OCI-LY7 (cell line): Measurements from ENCODE around the gene DCAF5. TPM values are rescaled to one million over a fixed set of nuclear protein-coding genes. Genes with fewer than 3 reads are reported as not detected.

ENCODE experiments used
- Bru-seq: library from RNA; stranded (reverse); fragments of 400-500 nt; gene quantifications from one replicate; lab custom pipeline; 2021; lab: Mats Ljungman, UMichigan
- BruChase-seq, 2 experiments: library from RNA; stranded (reverse); fragments of 400-500 nt; gene quantifications; one replicate each; lab custom pipeline; 2021; lab: Mats Ljungman, UMichigan
- BruUV-seq: library from RNA; stranded (reverse); fragments of 400-500 nt; replicated peaks from 2 replicates; lab custom pipeline; 2021; lab: Mats Ljungman, UMichigan
- CTCF ChIA-PET: fragments of 300-600 bp; sonication (Branson Sonifier 250); formaldehyde crosslinking; loops from one replicate; lab custom pipeline; 2022; ENCODE audit warnings: antibody characterized with exemption; ENCODE audit not compliant: unreplicated experiment; lab: Charles Lee
- POLR2A ChIA-PET: fragments of 300-600 bp; sonication (Branson Sonifier 250); formaldehyde crosslinking; loops from one replicate; lab custom pipeline; 2022; ENCODE audit warnings: antibody characterized with exemption; lab: Charles Lee
- DNase-seq: peaks from one replicate; pipeline ENCODE4 v3.0.0-alpha.2; 2015; ENCODE audit warnings: low spot score
- H2AFZ ChIP-seq: fragments of 200-600 bp; sonication (generic), shearing (Covaris generic); 2 replicates; pipeline ENCODE4 v1.6.1; 2014; ENCODE audit warnings: mild to moderate bottlenecking, antibody characterized with exemption, low read length, moderate library complexity
- H3K27ac ChIP-seq: fragments of 200-600 bp; sonication (generic); 2 replicates; pipeline ENCODE4 v1.5.1; 2014; ENCODE audit warnings: mixed run types, low read depth, mild to moderate bottlenecking, moderate library complexity, low read length, inconsistent platforms; ENCODE audit not compliant: poor library complexity, severe bottlenecking
- H3K36me3 ChIP-seq: fragments of 200-600 bp; sonication (generic); 2 replicates; pipeline ENCODE4 v1.6.1; 2014; ENCODE audit warnings: mild to moderate bottlenecking, antibody characterized with exemption, low read length, moderate library complexity, mixed read lengths; ENCODE audit not compliant: insufficient read depth
- H3K4me1 ChIP-seq: fragments of 200-600 bp; sonication (generic); 2 replicates; pipeline ENCODE4 v1.5.1; 2014; ENCODE audit warnings: mild to moderate bottlenecking, low read length; ENCODE audit not compliant: insufficient read depth, poor library complexity, severe bottlenecking
- H3K4me2 ChIP-seq: fragments of 200-600 bp; sonication (generic); 2 replicates; pipeline ENCODE4 v1.6.1; 2014; ENCODE audit warnings: mild to moderate bottlenecking, low read length
- H3K4me3 ChIP-seq: fragments of 200-600 bp; sonication (generic); 2 replicates; pipeline ENCODE4 v1.5.1; 2014; ENCODE audit warnings: mild to moderate bottlenecking, low read depth, low read length; ENCODE audit not compliant: poor library complexity, severe bottlenecking
- H3K79me2 ChIP-seq: fragments of 200-600 bp; sonication (generic); 2 replicates; pipeline ENCODE4 v1.6.1; 2016; ENCODE audit warnings: low read depth, mild to moderate bottlenecking, low read length, moderate library complexity, mixed read lengths; ENCODE audit not compliant: insufficient read depth
- H3K9me2 ChIP-seq: fragments of 200-600 bp; sonication (generic); 2 replicates; pipeline ENCODE4 v1.6.1; 2016; ENCODE audit warnings: mild to moderate bottlenecking, low read length, mixed read lengths; ENCODE audit not compliant: insufficient read depth
- H3K9me3 ChIP-seq: fragments of 200-600 bp; sonication (generic); 2 replicates; pipeline ENCODE4 v1.6.1; 2014; ENCODE audit warnings: mild to moderate bottlenecking, mixed run types, low read length, mixed read lengths
- H4K20me1 ChIP-seq: fragments of 200-600 bp; sonication (generic); 2 replicates; pipeline ENCODE4 v1.6.1; 2014; ENCODE audit warnings: mild to moderate bottlenecking, antibody characterized with exemption, low read length, moderate library complexity, mixed read lengths; ENCODE audit not compliant: insufficient read depth
- CTCF ChIP-seq: fragments of 200-600 bp; sonication (generic); conservative IDR thresholded peaks from 2 replicates; pipeline ENCODE4 v1.5.1; 2014; ENCODE audit warnings: mild to moderate bottlenecking, antibody characterized with exemption, low read length, moderate library complexity, mixed read lengths
- EZH2phosphoT487 ChIP-seq: fragments of 200-600 bp; sonication (generic); IDR thresholded peaks from 2 replicates; pipeline ENCODE4 v1.6.1; 2018; ENCODE audit warnings: low read depth, borderline replicate concordance, mild to moderate bottlenecking, mixed run types, antibody characterized with exemption, low read length, moderate library complexity, mixed read lengths
- intact Hi-C: fragments of 100-400 bp; cut with micrococcal nuclease; formaldehyde crosslinking; loops from one replicate; pipeline ENCODE4 v1.10.0; 2022; ENCODE audit not compliant: unreplicated experiment
- long read RNA-seq: library from polyadenylated mRNA; stranded (forward); transcript quantifications from one replicate; pipeline ENCODE4 v2.0.0, GENCODE V29; 2022
- total RNA-seq, 2 experiments: library from RNA; depleted of rRNA in 1 of 2; stranded (reverse); fragments of >200 nt in 1 of 2; shearing (Covaris generic) in 1 of 2; gene quantifications; 2 replicates each; pipeline ENCODE4 v1.2.3, GENCODE V29; 2014 to 2022

DCAF5 gene
- total RNA-seq (2014; rRNA removed; shearing (Covaris generic)), result 17.8 and 23.1 TPM in 2 replicates
- 46.0 and 46.5 TPM in 2 replicates for total RNA-seq (2022)
- Bru-seq, nascent RNA, result percentile 86 among the genes with signal in this experiment
- percentile 75 among the genes with signal in this experiment for BruChase-seq, experiment 1, labeled RNA remaining after a 6-hour chase
- percentile 76 among the genes with signal in this experiment for BruChase-seq, experiment 2, labeled RNA remaining after a 2-hour chase
- long read RNA-seq, full-length matches to known transcripts, result 8 of 38 reads
- long read RNA-seq, partial matches to known transcripts, result 2 of 38 reads
- long read RNA-seq, other reads (novel, unspliced or antisense), result 28 of 38 reads

- Histone ChIP-seq H4K20me1 (0 out of 2 replicates have a peak, but pooled peaks cover 17% of the 10 kb centered on the region), H3K4me2 (peak within 1 kb of the TSS; percentile 92), H3K36me3 (peaks cover 29% of the 10 kb centered on the region), H3K4me1 (peaks cover 25% of the 10 kb centered on the region), H3K9me3 (no peaks in the 10 kb centered on the region), H3K79me2 (peaks cover 42% of the 10 kb centered on the region), H3K9me2 (no peaks in the 10 kb centered on the region), H3K4me3 (peak within 1 kb of the TSS; percentile 84), H3K27ac (peak within 1 kb of the TSS; percentile 80), H2AFZ (peak within 1 kb of the TSS; percentile 87)
- no peak for DNase-seq
- CTCF ChIA-PET, result interaction anchor here (0.7 kb wide), 1 partner anchor 400 kb away, joined by 14 read pairs; no protein-coding TSS in a partner anchor
- no peak for TF ChIP-seq EZH2phosphoT487
- no peak for TF ChIP-seq CTCF
- intact Hi-C loops, result loop anchor here (1.0 to 10.0 kb wide), 3 partner anchors 38 to 612 kb away; partner anchors contain the start of genes ERH, EXD2, SLC39A9 and SRSF5
- no TSS peak for BruUV-seq
- POLR2A ChIA-PET, result no interaction called here
These were observed at the start of gene DCAF5 for GRCh38 chr14:69152902-69153151. TSS of gene DCAF5 (minus strand) at chr14:69153119. CDS start at chr14:69152978, 141 bp downstream.

- no peaks in the 10 kb centered on the region for H3K9me3 ChIP-seq
- H4K20me1 ChIP-seq, result no peaks in the 10 kb centered on the region
- H3K4me2 ChIP-seq, result no peak overlapping the region
- H3K4me3 ChIP-seq, result no peak overlapping the region
- POLR2A ChIA-PET, result no interaction called here
- no peaks in the 10 kb centered on the region for H3K9me2 ChIP-seq
- CTCF ChIA-PET, result no interaction called here
- H2AFZ ChIP-seq, result no peak overlapping the region
- DNase-seq, result no peak
- H3K4me1 ChIP-seq, result no peaks in the 10 kb centered on the region
- intact Hi-C loops, result no loop called here
- no peak overlapping the region for H3K27ac ChIP-seq
- TF ChIP-seq EZH2phosphoT487 (no peak), CTCF (no peak)
- no peaks in the 10 kb centered on the region for H3K79me2 ChIP-seq
- H3K36me3 ChIP-seq, result no peaks in the 10 kb centered on the region
- no TSS peak for BruUV-seq
These were observed 46.9 kb upstream of the DCAF5 start for GRCh38 chr14:69199786-69200185.

GRCh38 chr14:69193721-69194120 lies 40.8 kb upstream of the DCAF5 start:
- no peak overlapping the region for H3K4me3 ChIP-seq
- H3K27ac ChIP-seq, result no peak overlapping the region
- ChIA-PET CTCF (interaction anchor here (0.7 kb wide), 1 partner anchor 159 kb away, joined by 3 read pairs; no protein-coding TSS in a partner anchor), POLR2A (interaction anchor here (0.7 kb wide), 2 partner anchors 79 to 860 kb away, joined by 3 read pairs; no protein-coding TSS in a partner anchor)
- H3K4me1 ChIP-seq, result peaks cover 11% of the 10 kb centered on the region
- no peaks in the 10 kb centered on the region for H3K36me3 ChIP-seq
- no peak overlapping the region for H3K4me2 ChIP-seq
- H3K79me2 ChIP-seq, result no peaks in the 10 kb centered on the region
- BruUV-seq, result no TSS peak
- H4K20me1 ChIP-seq, result no peaks in the 10 kb centered on the region
- H2AFZ ChIP-seq, result no peak overlapping the region
- no peaks in the 10 kb centered on the region for H3K9me3 ChIP-seq
- TF ChIP-seq CTCF (no peak), EZH2phosphoT487 (no peak)
- no peak for DNase-seq
- H3K9me2 ChIP-seq, result no peaks in the 10 kb centered on the region
- intact Hi-C loops, result no loop called here
